Endothelial cell of umbilical vein (primary cell): ENCODE results near the gene NARS2. TPM values are rescaled to one million over a fixed set of nuclear protein-coding genes. Genes with fewer than 3 reads are reported as not detected.

Source experiments
- BruUV-seq: library from RNA; stranded (reverse); fragments of 400-500 nt; replicated peaks from 2 replicates; lab custom pipeline; 2021; lab: Mats Ljungman, UMichigan
- CTCF ChIA-PET: fragments of 300-600, 350-600 bp; sonication (Branson Sonifier 250); formaldehyde crosslinking; loops from one replicate; lab custom pipeline; 2021; ENCODE audit warnings: antibody characterized with exemption, inconsistent platforms; lab: Charles Lee
- POLR2A ChIA-PET: fragments of 300-600, 350-600 bp; sonication (Branson Sonifier 250); formaldehyde crosslinking; loops from one replicate; lab custom pipeline; 2021; ENCODE audit warnings: antibody characterized with exemption, inconsistent platforms; lab: Charles Lee
- DNase-seq: peaks from one replicate; pipeline ENCODE4 v3.0.0-alpha.2; 2011; ENCODE audit warnings: low read depth, low spot score
- FAIRE-seq: peaks from 2 replicates; lab custom pipeline; 2011; peaks lifted over from hg19 to GRCh38; lab: Jason Lieb, UNC
- H2AFZ ChIP-seq: 2 replicates; pipeline ENCODE4 v1.6.0; 2012; ENCODE audit warnings: low read depth, low read length, control low read depth, inconsistent platforms
- H3K27ac ChIP-seq: 2 replicates; pipeline ENCODE4 v1.5.1; 2011; ENCODE audit warnings: low read depth, mild to moderate bottlenecking, control low read depth, low read length, moderate library complexity; ENCODE audit not compliant: insufficient read depth
- H3K27me3 ChIP-seq, 2 experiments: 2 replicates each; pipeline versions ENCODE4 v1.6.0 to v1.6.1; 2011; ENCODE audit warnings: low read length in 2 of 2, mixed read lengths in 1 of 2; ENCODE audit not compliant: control insufficient read depth in 2 of 2, insufficient read depth in 2 of 2
- H3K36me3 ChIP-seq, 2 experiments: 2 replicates in 1 of 2; 3 replicates in 1 of 2; pipeline ENCODE4 v1.5.1; 2011; ENCODE audit warnings: low read length in 2 of 2, mild to moderate bottlenecking in 1 of 2, moderate library complexity in 1 of 2; ENCODE audit not compliant: control insufficient read depth in 2 of 2, insufficient read depth in 2 of 2; ENCODE audit errors: extremely low read depth in 1 of 2
- H3K4me1 ChIP-seq: 3 replicates; pipeline ENCODE4 v1.5.1; 2011; ENCODE audit warnings: mild to moderate bottlenecking, low read length; ENCODE audit not compliant: control insufficient read depth, insufficient read depth; ENCODE audit errors: extremely low read depth
- H3K4me2 ChIP-seq: 2 replicates; pipeline ENCODE4 v1.6.1; 2011; ENCODE audit warnings: low read length, control low read depth, mixed read lengths; ENCODE audit not compliant: insufficient read depth
- H3K4me3 ChIP-seq, 3 experiments: fragments of 200-600 bp in 1 of 3; sonication (generic), shearing (Covaris generic) in 1 of 3; replicated peaks in 1 of 3; 2 replicates each; pipeline ENCODE4 v1.5.1; 2011 to 2016; ENCODE audit warnings: control low read depth in 3 of 3, low read length in 3 of 3, mild to moderate bottlenecking in 2 of 3, inconsistent platforms in 1 of 3, low read depth in 1 of 3, moderate library complexity in 1 of 3; ENCODE audit not compliant: insufficient read depth in 1 of 3
- H3K79me2 ChIP-seq: 2 replicates; pipeline ENCODE4 v1.6.0; 2012; ENCODE audit warnings: low read length, inconsistent platforms; ENCODE audit not compliant: control insufficient read depth, insufficient read depth
- H3K9ac ChIP-seq: replicated peaks from 2 replicates; pipeline ENCODE3; 2011; ENCODE audit warnings: low read length, control low read depth; ENCODE audit not compliant: insufficient read depth; ENCODE audit errors: extremely low read depth
- H3K9me1 ChIP-seq: replicated peaks from 3 replicates; pipeline ENCODE4 v1.6.0; 2011; ENCODE audit warnings: mild to moderate bottlenecking, low read length; ENCODE audit not compliant: control insufficient read depth, insufficient read depth; ENCODE audit errors: extremely low read depth
- H3K9me3 ChIP-seq: replicated peaks from 2 replicates; pipeline ENCODE4 v1.5.1; 2012; ENCODE audit warnings: low read length, inconsistent platforms; ENCODE audit not compliant: control insufficient read depth, insufficient read depth
- H4K20me1 ChIP-seq: replicated peaks from 2 replicates; pipeline ENCODE3; 2011; ENCODE audit warnings: mild to moderate bottlenecking, low read length; ENCODE audit not compliant: control insufficient read depth, insufficient read depth; ENCODE audit errors: extremely low read depth
- CTCF ChIP-seq, 2 donors: IDR thresholded peaks; 1 replicate in 1 of 2; 2 replicates in 1 of 2; pipeline ENCODE4 v1.5.1; 2011; ENCODE audit warnings: low read length in 2 of 2, mild to moderate bottlenecking in 2 of 2, moderate library complexity in 2 of 2, control low read depth in 1 of 2, inconsistent platforms in 1 of 2, low read depth in 1 of 2; ENCODE audit not compliant: insufficient read depth in 1 of 2; ENCODE audit errors: extremely low read depth in 1 of 2
- EZH2 ChIP-seq: IDR thresholded peaks from 2 replicates; pipeline ENCODE4 v1.6.1; 2012; ENCODE audit warnings: borderline replicate concordance, low read depth, mild to moderate bottlenecking, moderate library complexity, low read length, inconsistent platforms; ENCODE audit not compliant: severe bottlenecking
- FOS ChIP-seq: IDR thresholded peaks from 2 replicates; pipeline ENCODE4 v1.6.1; 2011; ENCODE audit warnings: mild to moderate bottlenecking, low read length, moderate library complexity, borderline replicate concordance; ENCODE audit not compliant: insufficient read depth
- GATA2 ChIP-seq: IDR thresholded peaks from 2 replicates; pipeline ENCODE4 v1.7.0; 2011; ENCODE audit warnings: low read depth, mild to moderate bottlenecking, moderate library complexity, mixed read lengths, low read length; ENCODE audit not compliant: insufficient read length, insufficient read depth
- JUN ChIP-seq: IDR thresholded peaks from 2 replicates; pipeline ENCODE4 v1.6.1; 2011; ENCODE audit warnings: borderline replicate concordance, low read depth; ENCODE audit not compliant: insufficient read length, insufficient read depth
- MAX ChIP-seq: IDR thresholded peaks from 2 replicates; pipeline ENCODE4 v1.6.1; 2011; ENCODE audit not compliant: insufficient read depth, insufficient read length
- MYC ChIP-seq: IDR thresholded peaks from one replicate; pipeline ENCODE4 v1.6.1; 2011; ENCODE audit warnings: mild to moderate bottlenecking, low read depth, low read length
- POLR2A ChIP-seq: IDR thresholded peaks from 2 replicates; pipeline ENCODE4 v1.6.1; 2012; ENCODE audit warnings: low read depth, mild to moderate bottlenecking, control low read depth, low read length
- POLR2AphosphoS5 ChIP-seq: IDR thresholded peaks from 2 replicates; pipeline ENCODE4 v1.6.1; 2012; ENCODE audit warnings: low read depth, mild to moderate bottlenecking, control low read depth, low read length, moderate library complexity; ENCODE audit not compliant: insufficient read depth
- dilution Hi-C: fragments of 300-500 bp; cut with MboI; formaldehyde crosslinking; loops from one replicate; pipeline ENCODE4 v1.15.0; 2019; ENCODE audit warnings: low sequenced_read_pairs; ENCODE audit not compliant: extremely low pct_ligation_motif_present
- intact Hi-C: fragments of 100-400 bp; cut with micrococcal nuclease; formaldehyde crosslinking; loops from one replicate; pipeline ENCODE4 v1.10.0; 2022
- polyA plus RNA-seq, 4 experiments: library from polyadenylated mRNA; depleted of rRNA in 3 of 4; stranded (reverse) in 3 of 4; unstranded in 1 of 4; fragments of >200 nt; gene quantifications; 2 replicates each; pipeline versions ENCODE4 v1.2.1 to v1.2.3, GENCODE V29; 2011 to 2012; ENCODE audit warnings: missing spikeins in 1 of 4
- total RNA-seq: library from RNA; stranded (reverse); gene quantifications from 2 replicates; pipeline ENCODE4 v1.2.3, GENCODE V29; 2021

The NARS2 gene
- total and polyA plus RNA-seq, 2 donors (not counting 3 experiments of a cell fraction or from before 2014, with no cell fraction given) = 6.9 to 16.7 TPM

GRCh38 chr11:78588517-78588916 is 13.9 kb upstream of the NARS2 start:
- FAIRE-seq (no peak), DNase-seq (no peak)
- Histone ChIP-seq H3K27ac (no peak overlapping the region), H3K27me3 (peaks cover 13 to 19% of the 10 kb centered on the region in 2 experiments), H3K4me3 (no peak overlapping the region), H3K9ac (no peak overlapping the region), H3K79me2 (no peaks in the 10 kb centered on the region), H3K4me2 (no peak overlapping the region), H3K9me3 (peaks cover under 1% of the 10 kb centered on the region), H4K20me1 (no peaks in the 10 kb centered on the region), H3K9me1 (no peaks in the 10 kb centered on the region), H3K36me3 (no peaks in the 10 kb centered on the region), H3K4me1 (no peaks in the 10 kb centered on the region), H2AFZ (no peak overlapping the region)
- TF ChIP-seq CTCF (IDR thresholded peaks at IDR 0.05; ENCODE audit: extremely low read depth in 1 of 2, insufficient read depth in 1 of 2, low read depth in 1 of 2, low read length in 2 of 2) (no peak), FOS (no peak), POLR2A (no peak), POLR2AphosphoS5 (no peak), GATA2 (no peak), MAX (no peak), JUN (no peak), EZH2 (no peak), MYC (no peak)
- intact Hi-C loops = no loop called here
- BruUV-seq = no TSS peak
- dilution Hi-C loops = no loop called here
- ChIA-PET CTCF (no interaction called here), POLR2A (no interaction called here)
